ENCODE data around the gene NRXN2.
A peak's percentile ranks its signal among the peaks of the same experiment; 100 is the strongest.

NRXN2 gene

GRCh38 chr11:64590763-64591221 is 132.2 kb downstream of the NRXN2 start, which contains the start of gene SLC22A12:
SLC22A12 (plus strand) TSS chr11:64591220; CDS start chr11:64591557, 337 bp downstream.
- TF ChIP-seq MYC (IDR thresholded peaks at IDR 0.05; ENCODE audit: low read depth, low read length) (no peak), MAX (IDR thresholded peaks at IDR 0.05; ENCODE audit: low read depth, low read length) (no peak), POLR2A (IDR thresholded peaks at IDR 0.05; ENCODE audit: extremely low read depth, insufficient read length) (no peak), CTCF (IDR thresholded peaks at IDR 0.05; ENCODE audit: low read depth, low read length) (no peak)
- no peak for DNase-seq (ENCODE audit: low read depth)
- H3K4me3 ChIP-seq (ENCODE audit: low read depth, low read length): no peak within 1 kb of the TSS

GRCh38 chr11:64588701-64589100 is 134.3 kb downstream of the NRXN2 start:
- TF ChIP-seq MYC (IDR thresholded peaks at IDR 0.05; ENCODE audit: low read depth, low read length): no peak
- no peak for TF ChIP-seq MAX (IDR thresholded peaks at IDR 0.05; ENCODE audit: low read depth, low read length)
- no peak for TF ChIP-seq CTCF (IDR thresholded peaks at IDR 0.05; ENCODE audit: low read depth, low read length)
- DNase-seq (ENCODE audit: low read depth): no peak
- H3K4me3 ChIP-seq (ENCODE audit: low read depth, low read length): no peak overlapping the region

- TF ChIP-seq CTCF (IDR thresholded peaks at IDR 0.05; ENCODE audit: low read depth, low read length): no peak
- TF ChIP-seq POLR2A (IDR thresholded peaks at IDR 0.05; ENCODE audit: extremely low read depth, insufficient read length): no peak
- TF ChIP-seq MAX (IDR thresholded peaks at IDR 0.05; ENCODE audit: low read depth, low read length): no peak
- no peak for TF ChIP-seq MYC (IDR thresholded peaks at IDR 0.05; ENCODE audit: low read depth, low read length)
- H3K4me3 ChIP-seq (ENCODE audit: low read depth, low read length): no peak overlapping the region
- DNase-seq (ENCODE audit: low read depth): no peak
These were observed 136.6 kb downstream of the NRXN2 start for GRCh38 chr11:64586366-64586765.

- H3K4me3 ChIP-seq (ENCODE audit: low read depth, low read length): no peak overlapping the region
- peak; percentile 35 for DNase-seq (ENCODE audit: low read depth)
- TF ChIP-seq CTCF (IDR thresholded peaks at IDR 0.05; ENCODE audit: low read depth, low read length): no peak
- TF ChIP-seq POLR2A (IDR thresholded peaks at IDR 0.05; ENCODE audit: extremely low read depth, insufficient read length): no peak
- no peak for TF ChIP-seq MYC (IDR thresholded peaks at IDR 0.05; ENCODE audit: low read depth, low read length)
- no peak for TF ChIP-seq MAX (IDR thresholded peaks at IDR 0.05; ENCODE audit: low read depth, low read length)
These were observed 137.8 kb downstream of the NRXN2 start for GRCh38 chr11:64585150-64585549.

- TF ChIP-seq MAX (IDR thresholded peaks at IDR 0.05; ENCODE audit: low read depth, low read length) (no peak), POLR2A (IDR thresholded peaks at IDR 0.05; ENCODE audit: extremely low read depth, insufficient read length) (no peak), CTCF (IDR thresholded peaks at IDR 0.05; ENCODE audit: low read depth, low read length) (no peak), MYC (IDR thresholded peaks at IDR 0.05; ENCODE audit: low read depth, low read length) (no peak)
- no peak overlapping the region for H3K4me3 ChIP-seq (ENCODE audit: low read depth, low read length)
- no peak for DNase-seq (ENCODE audit: low read depth)
These were observed 139.4 kb downstream of the NRXN2 start for GRCh38 chr11:64583296-64584262.
